Right lobe of liver (tissue), 4 donors: Measurements from ENCODE around the gene GIGYF2.

ENCODE experiments used
- CTCF ChIP-seq, 4 donors: fragments of 200-600 bp in 3 of 4; fragments of 450-650 bp in 1 of 4; IDR thresholded peaks; one replicate each; pipeline versions ENCODE4 v1.5.1 to v1.8.0; 2016 to 2022; ENCODE audit warnings: antibody characterized with exemption in 4 of 4, mild to moderate bottlenecking in 2 of 4
- POLR2A ChIP-seq: fragments of 450-650 bp; IDR thresholded peaks from one replicate; pipeline ENCODE4 v1.6.1; 2017; ENCODE audit warnings: antibody characterized with exemption, mild to moderate bottlenecking
- donor health status: DM: no; HTN: no; CAD: no.
- donor health status: DM: no; HTN: no; CAD: no.
- donor health status: DM: no; HTN: yes; CAD: no.

DNA sequence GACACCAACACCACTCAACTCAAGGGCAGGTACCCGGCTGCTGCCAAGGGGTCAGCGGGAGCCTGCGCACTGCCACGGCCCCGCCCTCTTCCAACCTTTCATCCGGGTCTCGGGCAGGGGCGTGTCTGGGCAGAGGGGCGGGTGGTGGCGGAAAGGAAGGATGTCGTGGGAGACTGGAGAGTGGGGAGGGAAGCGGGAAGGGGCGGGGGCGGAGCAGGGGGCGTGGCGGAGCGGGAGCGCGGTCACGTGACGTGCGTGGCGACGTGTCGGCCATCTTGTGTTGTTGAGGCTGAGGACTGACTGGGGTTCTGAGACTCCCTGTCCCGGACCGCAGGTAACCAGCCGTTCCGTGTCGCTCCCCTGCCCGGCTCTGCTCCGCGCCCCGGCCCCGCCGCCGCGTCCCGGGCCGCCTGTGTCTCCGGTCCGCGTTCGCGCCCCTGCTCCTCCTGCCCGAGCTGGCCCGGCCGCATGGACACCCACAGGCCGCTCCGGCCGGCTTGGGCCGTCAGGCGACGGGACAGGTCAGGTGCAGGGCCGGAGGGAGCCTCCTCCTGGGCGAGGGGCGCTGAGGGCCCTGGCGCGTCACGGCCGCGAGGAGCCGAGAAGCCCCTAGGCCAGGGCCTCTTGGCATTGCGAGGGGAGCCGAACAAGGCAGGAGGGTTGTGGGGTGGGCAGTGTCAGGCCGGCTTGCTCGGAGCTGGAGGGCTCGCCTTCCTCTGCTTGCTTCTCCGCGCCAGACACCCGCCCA lies at the start of gene GIGYF2:
- no peak for TF ChIP-seq CTCF (IDR thresholded peaks at IDR 0.05)
- peak; percentile 53 for TF ChIP-seq POLR2A
